ENCODE measurements around the gene ANKRD10.
A peak's percentile ranks its signal among the peaks of the same experiment; 100 is the strongest.

ANKRD10 gene

GRCh38 chr13:110885966-110886869, 28.7 kb downstream of the ANKRD10 start:
- DNase-seq = no peak

- no peak for DNase-seq
Measured at GRCh38 chr13:110885516-110885915, 29.4 kb downstream of the ANKRD10 start.

- DNase-seq = no peak
Measured at GRCh38 chr13:110884517-110884916, 30.4 kb downstream of the ANKRD10 start.

DNA sequence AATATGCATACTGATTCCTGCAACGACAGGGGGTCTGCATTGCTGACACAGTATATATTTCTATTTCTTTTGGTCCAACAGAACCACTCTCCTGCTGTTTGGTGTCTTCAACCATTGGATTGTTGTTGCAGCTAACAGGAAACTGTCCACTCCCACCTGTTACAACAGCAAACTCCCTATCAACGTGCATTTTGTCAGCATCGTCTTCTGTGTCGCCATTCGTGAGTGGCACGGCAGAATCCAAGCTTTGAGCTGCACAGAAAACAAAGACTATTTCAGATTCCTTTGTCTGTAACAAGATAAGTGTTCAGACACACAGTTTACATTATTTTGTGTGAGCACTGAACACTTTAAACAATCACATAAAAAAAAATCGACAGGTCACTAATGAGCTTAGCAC, 31.3 kb downstream of the ANKRD10 start:
- DNase-seq = no peak

GRCh38 chr13:110882972-110883371, 31.9 kb downstream of the ANKRD10 start:
- peak; percentile 48 for DNase-seq

GRCh38 chr13:110881839-110882627, 32.8 kb downstream of the ANKRD10 start:
- peak; percentile 48 for DNase-seq

DNA sequence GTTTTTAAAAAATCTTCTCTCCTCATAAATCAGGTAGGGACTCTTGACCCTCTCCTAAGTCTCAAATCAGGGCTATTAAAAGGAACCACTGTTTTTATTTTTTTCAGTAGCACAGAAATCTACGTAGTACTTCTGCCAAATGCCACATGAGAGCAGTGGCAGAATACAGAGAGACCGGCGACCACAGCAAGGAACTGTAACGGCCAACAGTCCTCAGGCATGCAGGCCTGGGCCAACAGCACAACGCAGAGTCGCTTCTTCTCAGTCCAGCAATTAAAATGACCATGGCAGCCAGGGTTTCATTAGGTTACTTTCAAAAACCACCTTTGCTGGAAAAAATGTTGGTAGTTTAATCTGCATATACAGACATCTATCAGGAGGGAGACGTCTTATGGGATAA, 34.2 kb downstream of the ANKRD10 start:
- no peak for DNase-seq

GRCh38 chr13:110879482-110879881, 35.4 kb downstream of the ANKRD10 start:
- no peak for DNase-seq

GRCh38 chr13:110877737-110878258, 37.1 kb downstream of the ANKRD10 start:
- DNase-seq = peak; percentile 16

DNA sequence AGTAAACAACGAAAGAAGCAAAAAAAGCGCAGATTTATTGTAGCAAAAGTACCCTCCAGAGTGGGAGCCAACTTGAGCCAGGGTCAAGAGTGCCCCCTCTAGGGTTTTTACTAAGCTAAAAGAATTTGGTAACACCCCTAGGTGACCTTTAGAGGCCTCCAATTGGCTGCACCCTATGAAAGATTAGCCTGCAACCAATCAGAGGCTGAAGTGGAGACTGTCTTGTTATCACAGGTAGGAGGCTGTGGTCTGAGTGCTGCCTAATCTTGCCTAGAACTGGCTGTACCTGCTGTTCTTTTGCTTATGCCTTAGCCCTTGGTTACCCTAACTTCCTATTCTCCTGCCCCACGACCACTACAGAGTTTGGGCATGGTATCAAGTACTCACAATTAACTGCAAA, 38.3 kb downstream of the ANKRD10 start:
- DNase-seq = no peak

DNA sequence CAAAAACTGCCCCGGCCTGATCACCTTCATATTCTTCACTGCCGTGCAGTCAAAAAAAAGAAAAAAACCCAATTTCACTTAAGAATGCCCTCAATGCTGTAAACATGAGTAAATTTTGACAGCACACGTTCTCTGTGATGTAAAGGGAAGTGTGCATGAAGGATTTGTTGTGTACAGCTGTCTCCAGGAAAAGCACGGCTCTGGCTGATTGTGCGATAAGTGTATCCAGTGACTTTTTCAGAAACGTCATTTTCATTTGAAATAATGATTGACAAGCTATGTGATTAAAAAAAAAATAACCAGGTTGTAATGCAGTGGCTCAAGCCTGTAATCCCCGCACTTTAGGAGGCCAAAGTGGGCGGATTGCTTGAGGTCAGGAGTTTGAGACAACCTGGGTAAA, 39.6 kb downstream of the ANKRD10 start:
- DNase-seq = no peak

GRCh38 chr13:110874508-110874960, 40.3 kb downstream of the ANKRD10 start:
- peak; percentile 65 for DNase-seq

- no peak for DNase-seq
Measured at GRCh38 chr13:110873639-110874507, 41.0 kb downstream of the ANKRD10 start.

GRCh38 chr13:110872768-110873638, 41.9 kb downstream of the ANKRD10 start:
- no peak for DNase-seq

DNA sequence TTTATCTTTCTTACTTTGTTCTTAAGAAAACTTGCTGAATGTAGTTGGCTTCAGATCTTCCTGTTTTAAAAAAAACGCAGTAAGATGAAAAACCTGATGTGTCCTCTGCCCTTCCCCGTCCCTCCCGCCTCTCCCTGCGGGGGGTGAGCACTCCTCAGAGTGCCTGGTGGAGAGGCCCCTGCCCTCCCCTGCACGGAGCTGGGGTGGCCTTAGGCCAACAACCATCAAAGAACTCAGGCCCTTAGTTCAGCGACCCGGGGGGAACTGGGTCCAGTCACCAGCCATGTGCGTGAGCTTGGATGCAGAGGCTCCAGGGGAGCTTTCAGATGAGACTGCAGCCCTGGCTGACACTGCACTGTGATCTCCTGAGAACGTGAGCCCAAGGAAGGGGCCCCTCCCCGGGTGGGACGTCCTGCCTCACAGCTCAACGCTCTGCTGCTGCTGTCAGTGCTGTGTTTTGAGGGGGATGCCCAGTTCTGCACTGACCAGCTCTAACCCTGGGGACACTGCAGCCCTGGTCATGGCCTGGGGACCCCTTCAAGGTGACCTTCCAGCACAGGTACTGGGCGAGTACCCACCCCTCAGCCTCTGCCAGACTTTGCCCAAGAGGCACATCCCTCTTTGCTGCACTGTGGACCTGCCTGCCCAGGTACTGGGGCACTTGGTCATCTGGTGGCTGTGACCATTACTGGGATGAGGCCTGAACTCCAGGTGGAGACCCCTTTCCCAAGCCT, 42.7 kb downstream of the ANKRD10 start:
- DNase-seq = no peak

GRCh38 chr13:110869805-110870706, 44.8 kb downstream of the ANKRD10 start:
- DNase-seq = peak; percentile 97

- DNase-seq = no peak
Measured at GRCh38 chr13:110869231-110869804, 45.6 kb downstream of the ANKRD10 start.

DNA sequence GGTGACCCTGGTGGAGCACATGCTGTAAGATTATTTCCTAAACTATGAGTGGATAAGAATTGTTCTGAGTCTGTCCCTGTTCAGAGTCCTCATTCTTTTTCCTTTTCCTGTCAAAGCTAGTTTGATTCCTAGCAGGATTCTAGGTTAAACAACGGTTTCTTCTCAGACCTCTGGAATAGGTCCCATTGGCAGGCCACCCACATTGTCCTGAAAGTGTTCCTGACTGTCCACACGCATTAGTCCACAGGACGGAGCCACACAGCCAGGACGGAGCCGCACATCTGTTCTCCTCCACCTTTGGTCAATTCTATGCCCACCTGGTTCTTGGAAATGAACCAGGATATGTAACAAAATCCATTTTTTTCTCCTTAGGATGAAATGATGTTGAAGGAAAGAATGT, 46.1 kb downstream of the ANKRD10 start:
- DNase-seq = no peak

GRCh38 chr13:110867380-110867779, 47.5 kb downstream of the ANKRD10 start:
- no peak for DNase-seq

All from fibroblast of skin of abdomen (primary cell).